Measurements from ENCODE around the gene NOX4.

Gene NOX4

DNA sequence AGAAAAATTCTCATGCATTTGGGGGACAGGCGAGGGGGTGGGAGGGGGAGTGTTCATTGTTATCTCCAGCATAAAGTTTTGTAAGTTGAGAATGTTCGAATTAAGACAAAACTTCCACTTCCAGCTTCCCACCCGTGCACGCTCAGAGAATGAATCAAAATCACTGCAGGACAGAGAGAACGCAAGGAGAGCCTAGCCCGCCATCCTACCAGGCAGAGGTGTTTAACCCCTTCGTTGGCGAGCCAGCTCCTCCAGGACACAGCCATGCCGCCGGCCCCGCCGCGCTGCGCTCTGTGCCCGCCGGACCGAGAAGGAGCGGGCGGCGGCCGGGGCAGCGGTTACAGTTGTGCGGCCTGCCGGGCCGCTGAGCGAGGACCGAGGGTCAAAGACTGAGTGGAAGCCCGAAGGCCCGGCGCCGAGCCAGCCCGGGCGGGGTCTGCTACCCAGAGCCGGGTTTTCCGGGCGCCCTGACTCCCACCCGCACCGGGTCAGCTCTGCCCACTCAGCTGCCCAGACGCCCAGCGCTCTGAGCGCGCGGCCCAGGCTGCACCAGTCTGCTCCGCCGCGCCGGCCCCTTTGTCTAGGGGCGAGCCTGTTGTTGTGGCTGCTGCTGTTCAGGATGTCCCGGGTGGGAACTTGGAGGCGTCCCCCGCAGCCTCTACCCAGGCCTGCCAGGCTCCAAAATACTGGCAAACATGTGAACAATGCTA, at the start of gene NOX4:
Gene NOX4, minus strand, starts transcription at position 395 of the 710 bp plus-strand sequence. Its CDS starts 129 bp downstream, at position 266.
- peak; percentile 32 for DNase-seq (ENCODE audit: low spot score)

DNA sequence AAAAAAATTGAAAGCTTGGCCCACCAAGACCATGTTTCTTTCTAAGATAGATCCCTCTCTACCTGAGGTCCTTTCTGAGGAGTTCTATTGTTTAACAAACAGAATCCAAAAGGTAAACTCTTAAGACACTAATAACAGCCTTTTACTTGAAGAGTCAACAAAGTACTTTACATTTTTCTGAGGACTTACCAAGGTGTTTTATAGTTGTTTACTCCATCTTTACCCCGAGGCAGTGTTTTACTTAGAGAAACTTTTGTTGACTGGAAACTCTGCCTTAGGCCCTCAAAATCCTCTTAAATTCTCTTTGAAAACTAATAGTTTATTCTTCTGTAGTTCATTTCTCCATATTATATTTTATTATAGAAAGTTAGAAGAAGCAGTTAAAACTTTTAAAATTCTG, 49.7 kb upstream of the NOX4 start:
- no peak for DNase-seq (ENCODE audit: low spot score)

DNA sequence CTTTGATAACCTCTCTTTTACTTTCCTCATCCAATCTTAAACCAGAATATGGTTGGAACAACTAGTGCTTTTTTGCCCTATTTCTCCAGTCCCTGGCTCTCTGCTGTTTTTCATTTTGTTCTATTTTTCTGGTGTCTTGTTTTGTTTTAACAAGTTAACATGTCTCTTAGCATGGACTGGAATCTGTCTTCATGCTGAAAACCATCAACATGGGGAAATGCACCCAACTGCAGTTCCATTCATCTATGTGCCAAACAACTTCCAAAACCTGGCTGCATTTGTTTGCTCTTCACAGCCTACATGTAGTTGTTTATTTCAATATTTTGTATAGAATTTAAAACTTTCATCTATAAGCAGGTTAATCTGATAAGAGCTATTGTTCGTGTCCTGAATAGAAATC, 46.8 kb upstream of the NOX4 start:
- no peak for DNase-seq (ENCODE audit: low spot score)

DNA sequence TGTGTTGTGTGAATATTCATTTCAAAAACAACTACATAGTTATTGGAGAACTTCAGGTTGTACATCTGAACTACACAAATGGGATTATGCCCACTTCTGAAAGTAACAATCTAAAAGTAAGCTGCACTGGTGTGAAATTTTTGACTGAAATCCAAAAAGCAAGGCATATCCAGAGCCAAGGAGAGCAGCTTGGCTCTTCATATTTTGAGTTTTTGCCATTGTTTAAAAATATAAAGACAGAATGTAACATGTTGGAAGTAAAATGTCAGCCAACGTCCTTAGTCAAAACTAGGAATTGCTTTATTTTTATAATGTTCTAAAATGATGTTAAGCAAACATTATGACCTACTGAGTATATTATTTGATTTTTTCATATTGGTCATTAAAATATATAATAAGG, 45.8 kb upstream of the NOX4 start:
- no peak for DNase-seq (ENCODE audit: low spot score)

DNA sequence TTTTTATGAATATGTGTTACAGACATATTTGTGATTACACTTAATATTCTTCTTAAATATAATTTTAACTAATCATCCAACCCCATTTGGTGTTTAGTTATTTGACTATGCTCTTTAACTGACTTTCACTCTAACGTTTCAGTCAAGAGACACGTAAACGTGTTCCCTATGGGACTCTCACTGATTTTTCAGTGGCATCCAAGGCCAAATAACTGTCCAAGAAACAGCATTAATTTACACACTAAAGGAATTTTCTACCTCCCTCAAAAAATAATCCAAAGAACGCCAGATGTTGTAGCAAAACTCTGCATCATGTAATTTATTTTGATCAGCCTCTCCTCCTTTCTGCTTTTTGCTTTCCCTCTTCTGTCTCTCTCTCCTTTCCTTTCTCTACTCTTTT, 44.0 kb upstream of the NOX4 start:
- no peak for DNase-seq (ENCODE audit: low spot score)

DNA sequence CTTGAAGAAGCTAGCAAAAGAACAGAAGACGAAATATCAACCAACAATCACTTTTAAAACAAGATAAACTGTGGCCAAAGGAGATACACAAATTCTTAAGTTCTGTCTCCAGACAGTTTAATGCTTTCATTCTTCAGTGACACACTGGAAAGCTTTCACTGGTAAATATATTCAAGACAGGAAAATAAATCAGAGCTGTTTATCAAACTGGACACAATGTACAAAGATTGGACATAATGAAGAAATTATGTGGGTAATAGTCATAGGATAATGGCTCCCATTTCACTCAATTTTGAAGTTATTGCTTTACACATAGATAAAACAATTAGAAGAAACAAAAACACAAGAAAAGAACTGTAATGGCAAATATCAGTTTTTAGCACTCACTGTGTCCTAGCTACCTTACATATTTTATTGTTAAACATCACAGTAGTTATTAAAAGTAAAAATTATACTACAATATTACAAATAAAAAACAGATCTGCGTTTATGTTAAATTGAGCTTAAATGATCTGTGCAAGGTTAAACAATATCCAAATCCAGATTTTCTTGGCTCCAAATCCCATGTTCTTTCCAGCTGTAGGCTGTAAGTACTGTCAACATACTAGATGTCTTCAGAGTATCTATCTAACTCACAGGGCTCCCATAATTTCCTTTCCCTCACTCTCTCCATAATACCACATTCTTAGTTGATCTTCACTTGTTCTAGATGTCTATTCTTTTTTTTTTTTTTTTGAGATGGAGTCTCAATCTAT, 38.6 kb upstream of the NOX4 start:
- DNase-seq (ENCODE audit: low spot score): no peak

DNA sequence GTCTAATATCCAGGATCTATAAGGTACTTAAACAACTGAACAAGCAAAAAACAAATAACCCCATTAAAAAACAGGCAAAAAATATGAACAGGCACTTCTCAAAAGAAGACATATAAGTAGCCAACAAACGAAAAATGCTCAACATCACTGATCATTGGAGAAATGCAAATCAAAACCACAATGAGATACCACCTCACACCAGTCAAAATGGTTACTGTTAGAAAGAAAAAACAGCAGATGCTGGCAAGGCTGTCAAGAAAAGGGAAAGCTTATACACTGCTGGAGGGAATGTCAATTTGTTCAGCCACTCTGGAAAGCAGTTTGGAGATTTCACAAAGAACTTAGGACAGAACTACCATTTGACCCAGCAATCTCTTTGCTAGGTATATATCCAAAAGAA, 30.6 kb upstream of the NOX4 start:
- DNase-seq (ENCODE audit: low spot score): no peak

DNA sequence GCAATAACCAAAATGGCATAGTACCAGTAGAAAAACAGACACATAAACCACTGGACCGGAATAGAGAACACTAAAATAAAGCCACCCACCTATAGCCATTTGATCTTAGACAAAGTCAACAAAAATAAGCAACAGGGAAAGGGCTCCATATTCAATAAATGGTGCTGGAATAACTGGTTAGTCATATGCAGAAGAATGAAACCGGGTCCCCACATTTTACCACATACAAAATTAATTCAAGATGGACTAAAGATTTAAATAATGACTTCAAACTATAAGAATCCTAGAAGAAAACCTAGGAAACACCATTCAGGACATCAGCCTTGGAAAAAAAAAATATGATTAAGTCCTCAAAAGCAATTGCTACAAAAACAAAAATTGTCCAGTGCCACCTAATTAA, 30.1 kb upstream of the NOX4 start:
- DNase-seq (ENCODE audit: low spot score): no peak

DNA sequence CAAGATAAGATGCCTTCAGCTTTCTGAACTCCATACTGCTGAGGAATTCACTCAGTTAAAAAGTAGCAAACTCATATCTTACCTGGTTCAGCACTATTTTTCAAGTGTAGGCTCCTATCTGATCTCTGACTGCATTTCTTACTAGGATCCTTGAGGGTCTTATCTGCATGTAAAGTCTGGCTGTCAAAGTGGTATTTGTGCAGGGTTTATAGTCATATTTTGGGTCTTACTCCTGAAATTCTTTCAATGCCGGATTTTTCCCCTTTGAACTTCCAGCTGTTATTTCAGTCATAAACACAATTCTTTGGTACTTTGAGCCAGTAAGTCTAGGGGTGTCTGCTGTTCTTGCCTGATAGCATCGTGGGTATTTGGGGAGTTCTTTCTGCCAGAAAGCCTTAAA, 25.3 kb upstream of the NOX4 start:
- DNase-seq (ENCODE audit: low spot score): no peak

DNA sequence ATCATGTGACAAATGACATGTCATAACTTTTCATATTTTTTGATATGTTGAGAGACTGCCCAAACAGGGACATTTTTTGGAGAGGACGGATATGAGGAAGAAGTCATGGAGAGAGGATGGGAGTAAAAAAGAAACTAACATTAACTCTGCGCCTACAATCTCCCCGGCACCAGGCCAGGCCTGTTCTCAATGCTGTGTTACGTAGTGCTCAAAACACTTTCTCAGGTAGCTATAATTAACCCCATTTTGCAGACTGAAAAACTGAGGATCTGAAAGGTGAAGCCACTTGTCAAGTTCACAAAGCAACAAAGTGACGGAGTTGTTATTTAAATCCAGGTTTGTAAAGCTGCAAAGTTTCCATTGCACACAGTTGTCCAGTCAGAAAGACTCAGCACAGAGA, 17.4 kb upstream of the NOX4 start:
- no peak for DNase-seq (ENCODE audit: low spot score)

DNA sequence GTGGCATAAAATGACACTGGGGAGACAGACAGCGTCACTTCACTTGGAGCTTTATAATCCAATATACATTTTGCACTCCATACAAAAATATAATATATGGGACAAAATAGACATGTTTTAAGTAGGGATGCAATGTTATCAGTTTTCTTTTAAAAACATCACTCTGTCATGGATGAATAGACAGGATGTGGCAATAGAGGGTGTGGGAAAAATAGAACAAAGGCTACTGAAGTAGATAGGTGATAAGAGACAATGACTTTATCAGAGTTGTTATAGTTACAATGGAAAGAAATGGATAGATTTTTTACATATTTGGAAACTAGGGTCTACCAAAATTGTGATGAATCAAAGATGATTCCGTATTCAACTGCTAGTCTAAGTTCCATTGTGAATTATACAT, 13.1 kb upstream of the NOX4 start:
- DNase-seq (ENCODE audit: low spot score): no peak

DNA sequence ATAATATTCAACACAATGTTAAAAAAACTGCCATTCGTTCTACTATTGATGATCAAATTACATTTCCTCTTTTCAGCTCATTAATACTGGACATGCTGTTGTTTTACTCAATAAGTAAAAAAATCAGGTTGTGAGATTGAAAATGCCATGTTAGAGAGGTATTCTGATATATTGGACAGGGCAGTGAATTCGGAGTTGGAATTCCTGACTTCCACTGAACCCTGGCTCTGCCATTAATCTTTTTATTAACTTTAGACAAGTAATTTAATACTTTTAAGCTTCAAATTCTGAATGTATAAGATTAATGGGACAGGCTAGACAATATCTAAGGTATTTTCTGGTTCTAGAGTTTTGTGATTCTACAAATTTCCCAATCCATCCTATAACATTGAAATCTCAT, 12.2 kb upstream of the NOX4 start:
- DNase-seq (ENCODE audit: low spot score): no peak

DNA sequence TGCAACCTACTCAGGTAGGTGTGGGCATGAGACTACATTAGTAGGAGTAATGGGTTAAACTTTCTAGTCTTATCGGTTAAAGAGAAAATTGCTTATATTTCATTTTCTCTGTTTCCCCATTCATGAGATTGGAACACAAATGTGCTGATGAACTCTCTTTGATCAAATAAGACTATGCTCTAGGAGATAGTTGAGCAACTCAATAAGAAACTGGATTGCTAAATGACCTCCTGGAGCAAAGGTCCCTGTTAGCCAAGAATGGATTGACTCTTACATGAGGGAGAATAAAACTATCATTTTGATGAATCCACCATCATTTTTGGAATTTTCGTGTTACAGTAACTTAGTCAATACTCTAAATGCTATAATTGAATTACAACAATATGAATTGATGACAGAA, 11.1 kb upstream of the NOX4 start:
- DNase-seq (ENCODE audit: low spot score): no peak

DNA sequence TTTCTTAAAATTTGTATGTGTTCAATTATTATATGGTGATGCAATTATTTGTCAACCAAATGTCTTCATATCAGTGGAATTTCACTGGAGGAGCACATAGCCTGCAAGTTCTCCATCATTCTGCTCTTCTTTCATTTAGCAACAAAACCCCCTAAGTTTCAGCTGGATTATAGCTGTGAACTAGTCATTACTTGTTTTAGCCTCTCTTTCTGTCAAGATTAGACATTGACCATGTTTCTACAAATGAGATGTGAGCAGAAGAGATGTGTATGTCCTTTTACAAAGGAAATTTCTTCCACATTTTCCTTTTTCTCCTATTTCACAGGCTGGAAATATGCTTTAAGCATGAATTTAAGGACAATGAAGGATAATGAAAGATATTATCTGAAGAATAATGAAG, 9.2 kb upstream of the NOX4 start:
- no peak for DNase-seq (ENCODE audit: low spot score)

DNA sequence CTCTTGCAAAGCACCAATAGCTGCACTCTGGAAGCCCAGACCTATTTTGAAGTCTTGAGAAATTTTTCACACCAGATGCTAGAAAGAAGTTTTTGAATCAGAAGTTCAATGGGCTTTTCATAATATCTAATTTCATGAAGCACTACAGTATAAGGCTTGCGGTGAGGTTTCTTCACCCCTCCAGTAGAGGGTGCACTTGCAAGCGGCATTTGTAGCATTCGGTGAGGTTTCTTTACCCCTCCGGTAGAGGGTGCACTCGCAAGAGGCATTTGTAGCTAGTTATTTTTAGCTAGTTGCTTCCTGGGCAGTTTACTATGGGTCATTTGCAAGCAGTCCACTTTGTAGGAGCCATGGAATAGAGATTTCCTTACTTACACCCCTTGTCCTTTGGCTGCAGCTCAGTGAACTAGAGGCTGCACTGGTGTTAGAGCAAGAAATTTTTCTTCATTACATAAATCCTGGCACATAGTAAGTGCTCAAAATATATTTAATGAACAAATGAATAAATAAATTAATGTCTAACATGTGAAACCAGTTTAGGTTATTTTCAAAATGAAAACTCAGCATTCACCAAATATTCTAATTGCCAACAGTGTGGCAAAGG, 7.8 kb upstream of the NOX4 start:
- no peak for DNase-seq (ENCODE audit: low spot score)

DNA sequence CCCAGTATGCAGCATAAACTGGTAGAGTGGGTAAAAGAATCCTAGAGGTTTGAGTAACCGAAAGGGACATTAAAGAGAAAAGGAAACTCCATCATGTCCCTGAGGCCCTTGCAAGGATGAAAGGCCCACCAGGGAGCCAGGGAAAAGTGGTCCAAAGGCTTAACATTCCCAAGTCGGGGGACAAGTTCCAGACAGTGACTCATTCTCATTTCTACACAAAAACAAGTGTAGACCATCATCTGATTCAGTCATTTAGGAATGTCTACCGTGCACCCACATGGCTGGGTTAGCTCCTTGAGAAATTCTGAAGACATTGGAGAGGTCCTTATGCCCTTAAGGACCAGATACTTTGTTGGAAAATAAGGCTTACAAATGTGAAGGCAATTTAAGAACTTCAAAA, 4.8 kb upstream of the NOX4 start:
- DNase-seq (ENCODE audit: low spot score): no peak

DNA sequence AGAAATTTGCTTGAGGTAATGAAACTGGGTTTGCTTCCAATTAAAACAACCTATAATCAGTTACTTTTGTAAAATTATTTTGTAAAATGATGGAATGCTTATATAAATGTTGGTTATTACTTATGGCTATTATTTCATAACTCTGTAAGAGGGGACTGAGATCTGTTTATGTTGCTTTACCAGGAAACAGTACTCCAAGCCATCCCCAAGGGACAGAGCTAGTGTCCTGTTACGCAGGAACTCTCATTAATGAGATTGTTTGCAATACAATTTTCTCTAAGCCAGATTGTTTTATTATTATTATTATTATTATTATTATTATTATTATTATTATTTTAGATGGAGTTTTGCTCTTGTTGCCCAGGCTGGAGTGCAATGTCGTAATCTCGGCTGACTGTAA, 2.3 kb upstream of the NOX4 start:
- no peak for DNase-seq (ENCODE audit: low spot score)

DNA sequence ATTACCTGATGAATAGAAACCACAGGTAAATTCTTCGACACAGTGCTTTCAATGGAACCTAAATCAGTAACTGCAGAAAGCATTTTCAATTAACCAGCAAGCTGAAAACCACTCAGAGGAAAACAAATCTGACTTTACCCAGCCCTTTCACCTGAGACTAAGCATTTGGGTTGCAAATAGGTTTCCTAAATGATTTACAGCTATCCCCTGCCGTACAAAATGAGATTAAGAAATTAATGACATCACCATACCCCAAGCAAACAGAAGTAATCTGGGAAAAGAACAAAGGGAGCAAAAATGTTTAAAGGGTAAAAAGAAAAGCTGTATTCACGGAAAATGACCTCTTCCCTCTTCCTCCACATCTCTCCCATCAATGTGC, 584 bp downstream of the NOX4 start:
- DNase-seq (ENCODE audit: low spot score): no peak

DNA sequence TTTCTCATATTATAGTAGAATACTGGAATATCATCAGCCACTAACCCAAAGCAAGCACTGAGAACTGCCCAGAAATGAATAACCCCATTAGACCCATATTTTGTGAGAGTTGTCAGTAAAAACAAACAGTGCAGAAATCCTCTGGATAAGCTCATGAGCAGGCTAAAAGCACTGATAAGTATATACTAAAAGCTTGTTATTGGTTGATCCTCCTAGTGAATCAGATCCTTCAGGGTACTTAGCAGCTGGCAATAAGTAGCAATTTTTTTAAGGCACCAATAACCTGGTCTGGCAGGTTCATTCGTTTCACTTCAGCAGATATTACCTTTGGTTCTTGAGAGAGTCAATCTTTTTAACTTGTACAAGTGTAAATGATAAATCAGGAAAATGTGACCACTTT, 1.2 kb downstream of the NOX4 start:
- DNase-seq (ENCODE audit: low spot score): no peak

DNA sequence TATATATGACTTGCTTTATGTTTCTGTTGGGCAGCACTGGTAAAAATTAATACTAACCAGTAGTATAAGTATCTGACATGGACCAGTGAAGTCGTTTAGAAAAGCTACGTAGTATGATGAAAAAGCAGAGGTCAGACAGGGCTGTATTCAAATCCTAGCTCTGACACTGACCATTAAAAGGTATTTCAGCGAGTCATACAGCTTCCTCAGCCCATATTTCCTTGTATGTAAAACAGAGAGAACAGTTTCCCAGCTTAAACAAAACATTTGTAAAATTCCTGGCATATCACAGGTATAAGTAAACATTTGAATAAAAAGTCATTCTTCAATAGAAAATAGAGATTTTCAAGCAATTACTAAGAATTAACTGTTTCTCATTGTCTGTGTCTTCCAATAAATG, 4.2 kb downstream of the NOX4 start:
- DNase-seq (ENCODE audit: low spot score): no peak

DNA sequence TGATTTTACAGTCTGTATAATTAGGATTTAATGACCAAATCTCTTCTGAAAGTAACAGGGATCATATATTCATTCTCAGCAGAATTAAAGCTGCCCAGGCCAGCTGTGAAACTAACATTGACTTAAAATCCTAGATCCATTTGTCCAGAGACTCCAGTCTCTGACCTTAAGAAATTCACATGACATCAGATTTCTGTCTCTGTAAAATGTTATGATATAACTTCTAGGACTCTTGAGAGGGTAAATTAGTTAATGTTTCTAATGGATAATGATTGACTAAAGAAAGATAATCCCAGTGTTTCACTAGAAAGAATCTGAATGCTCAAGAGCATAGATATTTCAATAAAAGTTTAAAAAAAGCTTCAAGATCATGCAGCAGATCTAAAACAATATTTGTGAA, 6.3 kb downstream of the NOX4 start:
- DNase-seq (ENCODE audit: low spot score): no peak

DNA sequence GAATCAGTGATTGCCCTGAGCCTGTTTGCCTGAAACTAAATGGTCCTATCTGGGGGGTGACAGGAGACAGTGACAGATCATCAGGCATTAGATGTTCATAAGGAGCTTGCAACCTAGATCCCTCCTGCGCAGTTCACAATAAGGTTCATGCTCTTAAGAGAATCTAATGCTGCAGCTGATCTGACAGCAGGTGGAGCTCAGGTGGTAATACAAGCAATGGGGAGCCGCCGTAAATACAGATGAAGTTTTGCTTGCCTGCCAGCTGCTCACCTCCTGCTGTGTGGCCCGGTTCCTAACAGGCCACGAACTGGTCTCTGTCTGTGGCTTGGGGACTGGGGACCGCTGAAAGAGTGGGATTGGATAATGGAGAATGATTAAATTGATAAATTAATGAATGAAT, 14.0 kb downstream of the NOX4 start:
- DNase-seq (ENCODE audit: low spot score): no peak

DNA sequence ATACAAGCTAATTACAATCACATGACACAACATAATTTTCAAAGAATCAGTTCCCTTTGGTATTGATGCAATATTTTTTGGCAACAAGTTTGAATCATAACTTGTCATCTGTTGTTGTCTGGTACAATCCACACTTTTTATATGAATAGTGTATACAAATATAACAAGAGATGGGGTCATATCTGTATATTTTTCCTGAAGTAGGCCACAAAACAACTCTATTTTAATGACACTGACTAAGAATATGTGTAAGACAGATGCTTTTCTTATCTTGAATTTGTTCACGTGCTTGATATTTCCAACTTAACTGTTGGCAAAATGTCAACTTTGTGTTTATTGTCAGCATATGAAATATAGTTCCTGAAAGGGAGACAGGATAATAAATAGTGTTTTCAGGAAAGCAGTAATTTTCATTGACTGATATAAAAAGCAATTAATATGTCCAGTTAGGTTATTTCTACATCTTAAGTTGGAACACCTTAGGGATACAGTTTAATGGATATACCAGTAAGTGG, 27.9 kb downstream of the NOX4 start:
- no peak for DNase-seq (ENCODE audit: low spot score)
